Activated T-cell treated with anti-CD3 and anti-CD28 coated beads, Interleukin-2, amount 50 U/mL, for 48 hours (primary cell): Measurements from ENCODE around the gene MALRD1.
"Not testable (repeated sequence)": the region's sequence is repeated elsewhere in the genome, so short reads cannot be mapped to it uniquely, and the experiment has no call there.

Experiments
- DNase-seq, 2 experiments: peaks; one replicate each; pipeline ENCODE4 v3.0.0-alpha.2; 2020

MALRD1 gene

DNA sequence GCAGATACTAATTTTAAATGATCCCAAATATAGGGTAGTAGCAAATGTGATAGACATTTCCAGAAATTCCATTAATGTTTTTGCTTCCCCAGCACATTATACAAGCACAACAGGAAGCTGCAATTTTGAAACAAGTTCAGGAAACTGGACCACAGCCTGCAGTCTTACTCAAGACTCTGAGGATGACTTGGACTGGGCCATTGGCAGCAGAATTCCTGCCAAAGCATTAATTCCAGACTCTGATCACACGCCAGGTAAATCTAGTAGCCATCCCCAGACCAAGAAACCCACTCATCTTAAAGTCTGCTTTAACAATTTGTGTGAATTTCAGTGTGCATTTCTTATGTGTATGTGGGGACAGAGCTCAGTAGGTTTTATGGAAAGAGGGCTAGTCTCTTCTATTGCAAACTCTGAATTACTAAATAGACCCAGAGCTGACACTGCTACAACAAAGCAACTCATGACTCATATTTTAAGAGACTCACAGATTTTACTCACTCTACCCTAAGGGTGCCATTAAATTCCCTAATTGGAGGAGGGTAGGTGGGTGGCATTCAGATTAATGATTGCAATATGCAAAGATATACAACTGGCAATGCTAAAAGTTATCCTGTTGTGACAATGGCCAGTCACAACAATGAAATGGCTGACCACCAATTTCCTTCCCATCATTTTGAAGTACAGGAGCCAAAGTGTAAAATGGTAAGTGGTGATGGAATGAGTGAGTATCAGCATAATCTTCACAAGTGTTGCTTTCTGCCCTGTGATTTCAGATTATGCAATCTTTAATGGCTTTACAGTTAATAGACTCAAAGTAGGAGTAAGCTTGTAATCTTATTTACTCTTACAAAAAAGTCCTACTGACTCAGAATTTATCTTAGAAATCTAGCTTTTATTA lies 450.0 kb downstream of the MALRD1 start:
- no peak for DNase-seq

DNA sequence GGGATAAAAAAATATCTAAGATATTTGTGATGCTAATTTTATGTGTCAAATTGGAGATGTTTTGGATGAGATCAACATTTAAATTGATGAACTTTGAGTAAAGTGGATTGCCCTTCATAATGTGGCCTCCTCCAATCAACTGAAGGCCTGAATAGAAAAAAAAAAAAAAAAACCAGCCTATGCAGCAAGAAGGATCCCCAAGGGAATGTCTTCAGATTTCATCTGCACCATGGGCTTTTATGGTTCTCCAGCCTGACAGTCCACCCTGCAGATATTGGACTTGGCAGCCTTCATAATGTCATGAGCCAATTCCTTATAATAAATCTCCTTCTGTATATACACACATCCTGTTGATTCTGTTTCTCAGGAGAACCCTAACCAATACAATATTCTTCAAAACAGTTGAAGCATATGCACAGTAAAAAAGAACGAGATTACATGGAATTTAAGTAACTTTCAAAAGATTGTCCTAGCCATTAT lies 450.7 kb downstream of the MALRD1 start:
- DNase-seq: no peak

DNA sequence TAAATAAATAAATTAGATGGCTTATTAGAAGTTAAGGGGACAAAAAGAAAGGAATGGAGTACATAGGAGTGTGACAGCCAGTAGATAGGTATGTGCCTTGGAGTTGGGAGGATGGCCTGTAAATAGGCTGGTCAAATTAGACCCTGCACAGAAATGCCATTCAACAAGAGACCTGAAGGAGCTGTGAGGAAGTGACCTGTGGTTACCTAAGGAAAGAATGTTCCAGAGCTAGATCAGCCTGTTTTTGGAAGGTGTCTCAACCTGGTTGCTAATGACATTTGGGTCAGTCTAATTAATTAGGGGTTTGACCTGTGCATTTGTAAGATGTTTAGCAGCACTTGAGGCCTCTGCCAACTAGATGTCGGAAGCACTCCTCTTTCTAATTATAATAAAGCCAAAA lies 452.4 kb downstream of the MALRD1 start:
- DNase-seq: no peak

DNA sequence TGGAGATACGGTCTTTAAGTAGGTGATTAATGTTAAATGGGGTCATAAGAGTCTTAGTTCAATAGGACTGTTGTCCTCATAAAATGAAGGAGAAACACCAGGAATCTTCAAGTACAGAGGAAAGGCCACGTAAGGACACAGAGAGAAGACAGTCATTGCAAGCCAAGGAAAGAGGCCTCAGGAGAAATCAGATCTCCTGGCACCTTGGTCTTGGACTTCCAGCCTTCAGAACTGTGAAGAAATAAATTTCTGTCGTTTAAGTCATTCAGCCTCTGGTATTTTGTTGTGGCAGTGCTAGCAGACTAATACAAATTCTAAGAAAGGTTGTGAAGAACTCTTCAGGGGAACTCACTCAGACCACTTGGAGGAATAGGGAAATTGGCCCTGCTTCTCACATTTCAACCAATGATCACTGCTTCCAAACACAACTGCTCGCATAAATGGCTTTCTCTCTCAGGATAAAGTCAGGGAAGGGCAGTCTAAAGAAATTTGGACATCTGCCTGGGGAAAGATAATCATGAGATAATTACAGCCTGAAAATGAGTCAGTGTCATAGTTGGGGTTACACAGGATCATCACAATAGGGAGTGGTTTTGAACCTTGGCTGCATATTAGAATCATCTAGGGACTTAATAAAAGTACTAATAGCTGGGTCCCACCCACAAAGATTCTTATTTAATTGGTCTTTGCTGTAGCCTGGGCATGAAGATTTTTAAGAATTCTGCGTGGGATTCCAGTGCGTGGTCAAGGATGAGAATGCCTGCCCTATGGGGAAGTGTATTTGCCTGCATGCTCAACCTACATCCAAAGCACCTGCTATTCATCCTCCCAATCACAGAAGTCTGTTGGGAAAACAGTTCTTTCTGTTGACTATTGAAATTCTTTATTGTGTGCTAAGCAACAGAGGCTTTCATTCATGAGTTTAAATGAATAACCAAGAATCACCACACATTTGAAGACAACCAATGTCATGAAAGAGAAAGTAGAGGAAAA lies 457.0 kb downstream of the MALRD1 start:
- DNase-seq: no peak

DNA sequence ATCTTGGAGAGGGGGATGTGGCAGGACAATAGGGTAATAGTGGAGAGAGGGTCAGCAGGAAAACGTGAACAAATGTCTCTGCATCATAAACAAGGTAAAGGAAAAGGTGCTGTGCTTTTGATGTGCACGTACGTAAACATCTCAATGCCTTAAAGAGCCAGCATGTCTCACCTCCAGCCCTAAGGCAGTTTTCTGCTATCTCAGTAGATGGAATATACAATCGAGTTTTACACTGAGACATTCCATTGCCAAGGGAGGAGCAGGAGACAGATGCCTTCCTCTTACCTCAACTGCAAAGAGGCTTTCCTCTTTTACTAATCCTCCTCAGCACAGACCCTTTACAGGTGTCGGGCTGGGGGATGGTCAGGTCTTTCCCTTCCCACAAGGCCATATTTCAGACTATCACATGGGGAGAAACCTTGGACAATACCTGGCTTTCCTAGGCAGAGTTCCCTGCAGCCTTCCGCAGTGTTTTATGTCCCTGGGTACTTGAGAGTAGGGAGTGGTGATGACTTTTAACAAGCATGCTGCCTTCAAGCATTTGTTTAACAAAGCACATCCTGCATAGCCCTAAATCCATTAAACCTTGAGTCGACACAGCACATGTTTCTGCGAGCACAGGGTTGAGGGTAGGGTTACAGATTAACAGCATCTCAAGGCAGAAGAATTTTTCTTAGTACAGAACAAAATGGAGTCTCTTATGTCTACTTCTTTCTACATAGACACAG lies 461.6 kb downstream of the MALRD1 start:
- DNase-seq: not testable (repeated sequence)

DNA sequence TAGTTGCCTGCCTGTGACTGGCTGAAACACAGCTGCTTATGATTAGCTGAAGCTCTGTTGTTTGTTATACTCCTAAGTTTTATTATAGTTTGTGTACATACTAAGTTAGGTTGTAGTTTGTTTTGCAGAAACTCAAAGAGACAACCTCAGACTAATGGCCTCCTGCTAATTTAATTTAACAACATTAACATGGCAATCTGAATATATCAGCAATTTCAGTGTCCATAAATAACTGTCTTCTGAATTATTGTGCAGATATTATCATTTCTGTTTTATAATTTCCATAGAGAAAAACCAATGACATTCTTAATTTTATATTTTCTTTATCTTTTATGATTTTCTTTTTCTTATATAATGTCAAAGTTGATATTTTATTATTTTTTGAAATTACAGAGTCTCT lies 469.5 kb downstream of the MALRD1 start:
- no peak for DNase-seq

DNA sequence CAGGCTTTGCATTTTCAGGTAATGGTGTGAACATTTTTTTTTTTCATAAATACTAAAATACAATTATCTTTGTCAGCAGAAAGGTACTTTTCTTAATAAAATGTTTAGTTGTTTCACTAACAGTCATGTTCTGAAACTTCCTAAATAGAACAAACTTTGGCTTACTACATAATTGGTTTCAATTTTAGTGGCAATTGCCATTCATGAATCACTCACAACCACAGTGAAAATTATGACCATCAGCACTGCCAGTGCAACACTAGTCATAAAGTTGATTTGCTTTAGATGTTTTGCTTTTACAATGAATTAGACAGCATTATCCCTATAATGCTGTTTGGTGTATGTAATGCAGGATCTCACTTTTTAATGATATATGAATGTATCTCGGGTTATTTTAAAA lies 470.0 kb downstream of the MALRD1 start:
- DNase-seq: no peak

DNA sequence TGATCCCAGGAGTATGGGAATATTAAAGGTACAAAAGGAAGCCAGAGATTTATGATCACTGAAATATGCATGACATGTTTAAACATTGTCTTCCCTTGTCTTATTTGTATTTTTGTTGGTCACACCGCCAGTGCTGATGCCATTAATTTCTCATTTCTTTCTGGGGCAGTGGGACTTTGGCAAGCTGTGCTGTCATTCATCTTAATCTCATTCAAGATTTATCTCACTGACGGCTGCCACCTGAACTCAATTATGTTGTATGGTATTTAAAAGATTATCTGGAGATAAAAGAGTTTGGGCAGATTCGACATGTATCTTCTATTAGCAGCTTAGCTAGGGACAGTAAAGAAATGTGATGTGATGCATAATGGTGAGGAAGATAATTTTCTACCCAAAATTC lies 482.7 kb downstream of the MALRD1 start:
- no peak for DNase-seq

DNA sequence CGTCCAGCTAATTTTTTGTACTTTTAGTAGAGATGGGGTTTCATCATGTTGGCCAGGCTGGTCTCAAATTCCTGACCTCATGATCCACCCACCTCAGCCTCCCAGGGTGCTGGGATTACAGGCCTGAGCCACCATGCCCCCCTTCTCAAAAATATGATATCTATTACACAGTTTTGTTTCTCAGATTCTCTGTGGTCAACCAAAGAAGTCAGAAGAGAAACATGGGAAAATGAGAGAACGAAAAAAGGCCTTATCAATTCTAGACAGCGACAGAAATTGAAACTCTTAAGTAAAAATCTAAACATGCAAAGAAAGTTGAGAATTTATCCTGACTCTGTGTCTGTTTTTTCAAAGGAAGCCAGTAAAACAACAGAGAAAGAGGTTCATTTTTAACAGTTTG lies 483.8 kb downstream of the MALRD1 start:
- no peak for DNase-seq

DNA sequence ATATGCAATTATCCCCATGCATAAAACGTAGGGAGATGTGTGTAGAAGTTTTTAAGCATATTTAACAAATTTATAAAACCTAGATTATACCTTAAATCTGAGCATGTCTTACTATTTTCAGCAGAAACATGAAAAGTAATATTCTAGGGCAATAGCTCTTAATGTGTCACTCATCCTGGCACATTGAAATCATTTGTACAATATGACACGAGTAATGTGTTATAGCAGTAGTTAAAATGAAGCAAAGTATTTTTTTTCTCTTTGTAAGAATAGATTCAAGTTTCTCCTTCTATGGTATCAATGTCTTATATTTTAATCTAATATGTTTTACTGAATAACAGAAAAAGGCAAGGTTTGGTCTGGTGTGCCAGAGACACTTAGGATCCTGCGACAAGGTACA lies 492.7 kb downstream of the MALRD1 start:
- no peak for DNase-seq

DNA sequence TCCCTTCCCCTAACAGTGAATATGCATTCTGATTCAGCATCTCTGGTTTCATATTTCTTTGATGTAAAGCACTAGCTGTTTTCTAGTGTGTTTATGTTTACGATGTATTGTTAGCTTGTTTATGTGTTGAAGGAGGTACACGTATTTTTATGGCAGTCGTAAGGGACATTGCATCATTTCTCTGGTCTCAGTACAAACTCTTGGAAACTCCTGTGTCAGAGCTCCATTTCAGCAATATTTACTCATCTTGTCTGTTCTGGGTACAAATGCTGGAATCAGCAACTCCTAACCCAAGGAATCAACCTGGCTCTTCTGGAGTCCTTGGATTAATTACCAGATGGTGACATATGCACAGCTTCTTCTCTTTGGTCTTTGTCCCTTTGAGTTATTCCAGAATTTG lies 497.6 kb downstream of the MALRD1 start:
- no peak for DNase-seq

DNA sequence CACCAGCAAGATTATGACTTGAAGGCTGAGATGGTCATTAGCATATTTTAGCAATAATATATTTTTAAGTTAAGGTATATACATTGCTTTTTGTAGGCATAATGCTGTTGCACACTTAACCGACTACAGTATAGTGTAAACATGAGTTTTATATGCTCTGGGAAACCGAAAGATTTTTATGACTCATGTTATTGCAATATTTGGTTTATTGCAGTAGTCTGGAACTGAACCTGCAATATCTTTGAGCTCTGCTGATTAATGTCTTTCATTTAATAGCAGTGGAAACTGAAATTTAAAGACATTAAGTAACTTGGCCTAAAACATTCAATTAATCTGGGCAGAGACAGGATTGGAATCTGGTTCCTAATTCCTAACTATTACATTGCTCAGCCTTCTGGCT lies 500.9 kb downstream of the MALRD1 start:
- no peak for DNase-seq

DNA sequence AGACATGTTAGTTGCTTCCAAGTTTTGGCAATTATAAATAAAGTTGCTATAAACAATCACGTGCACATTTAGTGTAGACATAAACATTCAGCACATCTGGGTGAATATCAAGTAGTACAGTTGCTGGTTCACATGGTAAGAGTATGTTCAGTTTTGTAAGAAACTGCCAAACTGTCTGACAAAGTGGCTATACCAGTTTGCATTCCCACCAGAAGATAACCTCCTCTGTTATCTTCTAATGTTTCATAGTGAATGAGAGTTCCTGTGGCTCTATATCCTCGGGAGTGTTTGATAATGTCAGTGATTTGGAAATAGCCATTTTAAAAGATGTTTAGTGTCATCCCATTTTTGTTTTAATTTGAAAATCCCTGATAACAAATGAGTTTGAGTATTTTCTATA lies 508.1 kb downstream of the MALRD1 start:
- no peak for DNase-seq

DNA sequence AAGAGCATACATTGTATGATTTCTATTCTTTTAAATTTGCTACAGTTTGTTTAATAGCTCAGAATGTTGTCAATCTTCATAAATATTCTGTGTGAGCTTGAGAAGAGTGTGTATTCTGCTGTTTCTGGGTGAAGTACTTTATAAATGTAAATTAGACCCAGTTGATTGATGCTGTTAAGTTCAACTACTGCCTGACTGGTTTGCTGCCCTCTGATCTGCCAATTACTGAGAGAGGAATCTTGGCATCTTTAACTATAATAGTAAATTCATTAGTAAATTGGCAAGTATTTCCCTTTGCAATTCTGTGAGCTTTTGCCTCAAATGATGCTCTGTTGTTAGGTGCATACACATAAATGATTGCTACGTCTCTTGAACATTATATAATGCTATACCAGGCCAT lies 512.6 kb downstream of the MALRD1 start:
- no peak for DNase-seq

DNA sequence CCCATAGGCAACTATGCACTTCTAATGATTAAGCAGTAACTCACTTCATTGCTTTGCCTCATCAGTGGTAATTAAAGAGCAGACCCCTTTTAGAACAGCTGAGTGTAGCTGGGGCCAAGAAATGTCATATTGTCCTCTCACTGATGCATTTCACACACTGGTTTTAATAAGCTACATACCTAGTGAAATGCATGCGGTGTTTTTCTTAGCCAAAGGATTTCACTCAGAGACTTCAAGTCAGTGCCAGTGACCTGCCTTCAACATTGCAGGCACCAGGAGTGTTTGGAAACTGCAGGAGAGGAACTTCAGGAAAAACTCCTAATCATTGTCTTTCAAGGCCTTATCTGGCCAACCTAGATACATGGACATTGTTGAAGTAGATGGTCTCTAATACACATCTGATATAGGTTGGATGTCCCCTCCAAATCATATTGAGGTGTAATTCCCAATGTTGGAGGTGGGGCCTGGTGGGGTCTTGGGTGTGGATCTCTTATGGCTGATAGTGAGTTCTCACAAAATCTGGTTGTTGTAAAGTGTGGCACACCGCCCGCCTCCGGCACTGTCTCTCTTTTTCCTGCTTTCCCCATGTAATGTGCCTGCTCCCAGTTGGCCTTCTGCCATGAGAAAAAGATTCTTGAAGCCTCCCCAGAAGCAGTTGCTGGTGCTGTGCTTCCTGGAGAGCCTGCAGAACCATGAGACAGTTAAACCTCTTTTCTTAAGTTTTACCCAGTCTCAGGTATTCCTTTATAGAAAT lies 515.0 kb downstream of the MALRD1 start:
- no peak for DNase-seq

DNA sequence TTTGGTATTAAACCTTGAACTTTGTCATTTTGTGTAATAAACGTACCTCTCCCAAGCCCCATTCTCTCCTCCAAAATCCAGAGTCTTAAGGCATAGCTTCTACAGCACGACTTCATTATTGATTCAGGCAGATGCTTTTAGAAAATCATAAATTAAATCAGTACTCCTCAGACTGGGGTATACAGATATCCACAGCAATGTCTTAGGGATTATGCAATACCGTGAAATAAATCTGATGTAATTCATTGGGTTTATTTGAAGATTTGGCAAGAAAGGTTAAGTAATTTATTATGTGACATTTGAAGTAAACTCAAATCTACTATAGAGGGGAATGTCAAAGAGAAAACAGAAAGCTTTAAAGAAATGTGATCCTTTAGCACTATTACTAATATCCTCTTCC lies 521.5 kb downstream of the MALRD1 start:
- no peak for DNase-seq

DNA sequence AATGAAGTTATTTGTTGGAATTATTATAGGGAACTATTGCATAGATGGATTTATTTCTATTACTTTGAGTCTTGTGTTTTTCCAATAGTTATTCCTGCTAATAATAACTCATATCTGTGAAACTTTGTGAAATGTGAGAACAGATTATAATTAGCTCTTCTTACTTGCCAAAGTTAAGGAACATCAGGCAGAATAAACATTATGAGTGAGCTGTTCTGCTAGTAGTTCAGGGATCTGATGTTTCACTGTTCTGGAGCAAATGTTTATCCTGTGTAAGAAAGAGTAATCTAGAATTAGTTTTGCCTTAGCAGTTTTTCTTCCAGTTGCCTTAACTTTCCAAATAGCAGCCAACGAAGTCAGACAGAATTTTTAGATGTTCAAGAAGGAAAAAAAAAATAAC lies 522.4 kb downstream of the MALRD1 start:
- DNase-seq: no peak

DNA sequence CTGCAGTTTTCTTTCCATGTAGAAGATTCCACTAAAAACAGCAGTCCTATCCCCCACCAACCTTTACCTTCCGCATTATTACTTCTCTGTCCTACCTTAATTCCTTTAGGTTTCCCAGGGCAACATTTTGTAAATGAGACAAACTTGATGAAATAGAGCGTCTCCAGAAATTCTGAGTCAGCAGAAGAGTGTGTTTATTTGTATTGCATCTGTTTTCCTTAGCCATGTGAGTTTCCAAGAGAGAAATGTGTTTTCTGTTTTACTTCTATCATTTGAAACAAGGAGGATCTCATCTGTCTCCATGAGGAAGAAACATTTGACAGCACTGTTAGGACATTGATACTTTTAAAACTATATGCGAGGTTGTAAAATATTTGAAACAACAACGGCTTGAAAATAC lies 523.5 kb downstream of the MALRD1 start:
- no peak for DNase-seq

DNA sequence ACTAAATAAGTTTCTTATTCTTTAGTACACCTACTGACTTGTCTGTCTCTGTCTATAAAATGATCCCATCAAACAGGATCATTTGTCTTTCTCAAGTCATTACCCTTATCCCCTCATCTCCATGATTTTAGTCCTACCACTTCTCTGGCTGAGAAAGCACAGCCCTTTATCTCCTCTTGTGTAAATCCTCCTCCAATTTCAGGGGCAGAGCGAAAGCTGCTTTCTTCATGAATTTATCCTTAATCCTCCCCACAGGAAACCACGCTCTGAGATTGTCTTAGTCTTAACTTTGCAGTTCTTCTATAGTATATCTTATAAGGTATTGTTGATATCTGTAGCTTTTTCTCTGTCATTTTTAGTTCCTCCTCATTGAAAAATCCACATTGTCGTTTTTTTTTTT lies 528.0 kb downstream of the MALRD1 start:
- DNase-seq: no peak

DNA sequence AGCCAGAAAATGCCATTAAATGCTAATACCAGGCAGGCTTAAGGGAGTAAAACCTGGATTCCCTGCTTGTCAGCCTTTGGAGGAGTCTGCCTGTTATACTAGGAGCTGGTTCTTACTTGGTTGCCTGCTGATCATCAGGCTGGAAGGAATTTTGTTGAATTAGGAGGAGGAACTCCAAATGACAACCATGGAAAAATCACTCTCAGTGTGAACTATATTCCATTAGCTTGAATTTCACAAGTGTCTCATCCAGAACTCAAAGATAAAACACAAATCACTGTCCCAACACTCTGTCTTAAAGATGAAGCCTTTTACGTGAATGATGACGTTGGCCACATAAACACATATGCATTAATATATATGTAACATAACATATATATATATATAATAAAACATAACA lies 528.8 kb downstream of the MALRD1 start:
- no peak for DNase-seq

DNA sequence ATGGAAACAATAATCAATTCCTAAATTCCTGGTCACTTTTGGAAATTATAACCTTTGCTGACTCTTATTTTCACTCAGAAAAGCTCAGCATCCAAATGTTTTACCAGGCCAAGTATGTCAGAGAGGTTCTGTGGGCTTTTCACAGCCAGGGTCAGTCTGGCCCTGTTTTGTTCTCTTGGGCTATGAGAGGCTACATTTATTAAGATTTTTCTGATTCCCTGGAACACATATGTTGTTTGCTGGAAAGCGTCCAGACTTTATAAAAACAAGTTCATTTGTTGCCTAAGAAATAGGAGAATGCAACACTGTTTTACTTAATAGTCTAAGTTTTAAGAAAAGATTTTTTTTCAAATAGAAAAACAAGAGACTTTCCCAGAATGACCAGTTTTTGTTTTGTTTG lies 529.2 kb downstream of the MALRD1 start:
- DNase-seq: no peak

DNA sequence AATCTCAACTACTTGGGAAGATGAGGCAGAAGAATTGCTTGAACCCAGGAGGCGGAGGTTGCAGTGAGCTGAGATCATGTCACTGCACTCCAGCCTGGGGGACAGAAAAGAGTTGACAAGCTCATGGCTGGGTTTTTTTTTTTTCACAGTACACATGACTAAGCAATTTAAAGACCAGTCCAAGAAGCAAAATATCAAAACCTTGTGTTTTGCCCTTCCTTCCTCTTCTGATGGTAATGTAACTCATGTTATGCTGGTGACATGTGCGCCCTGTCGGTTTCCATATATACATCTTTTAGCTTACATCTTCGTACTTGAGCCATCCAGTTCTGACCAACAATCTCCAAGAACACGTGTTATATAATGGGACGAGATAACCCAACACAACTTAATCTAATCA lies 530.0 kb downstream of the MALRD1 start:
- DNase-seq: no peak
